Suprapubic skin (tissue), 4 donors: ENCODE measurements around the gene TUBB2A.

Experiments used
- CTCF ChIP-seq, 2 donors: fragments of 200-600 bp in 1 of 2; fragments of 450-650 bp in 1 of 2; sonication (generic) in 1 of 2; IDR thresholded peaks; one replicate each; pipeline ENCODE4 v1.5.1; 2016 to 2019; ENCODE audit warnings: antibody characterized with exemption in 2 of 2, mild to moderate bottlenecking in 1 of 2, moderate library complexity in 1 of 2
- POLR2A ChIP-seq, 2 donors: fragments of 450-650 bp; IDR thresholded peaks; one replicate each; pipeline ENCODE4 v1.6.1; 2017; ENCODE audit warnings: antibody characterized with exemption in 2 of 2, mild to moderate bottlenecking in 2 of 2, moderate library complexity in 2 of 2
- POLR2AphosphoS5 ChIP-seq, 3 donors: sonication (generic); formaldehyde crosslinking; IDR thresholded peaks; one replicate each; pipeline ENCODE4 v1.6.1; 2017; ENCODE audit warnings: antibody characterized with exemption in 3 of 3

GRCh38 chr6:3176562-3177355 is 19.4 kb upstream of the TUBB2A start:
- TF ChIP-seq CTCF (IDR thresholded peaks at IDR 0.05) (no peak), POLR2AphosphoS5 (IDR thresholded peaks at IDR 0.05) (no peak), POLR2A (IDR thresholded peaks at IDR 0.05) (no peak)
